Right kidney (tissue), 9 donors: ENCODE results near the gene AFG1L.
"Not testable (repeated sequence)": the region's sequence is repeated elsewhere in the genome, so short reads cannot be mapped to it uniquely, and the experiment has no call there.

ENCODE experiments used
- DNase-seq: peaks from one replicate; pipeline ENCODE4 v3.0.0-alpha.2; 2016
- long read RNA-seq, 8 donors: transcript quantifications; one replicate each; lab custom pipeline, GENCODE V29; 2026

The AFG1L gene
- long read RNA-seq, donor 1: 0 reads
- long read RNA-seq, donor 2: 0 reads
- long read RNA-seq, donor 3: 0 reads
- long read RNA-seq, donor 4, full-length matches to known transcripts: 3 of 3 reads
- long read RNA-seq, donor 4, partial matches to known transcripts: 0 of 3 reads
- long read RNA-seq, donor 4, other reads (novel, unspliced or antisense): 0 of 3 reads
- long read RNA-seq, donor 5: 0 reads
- long read RNA-seq, donor 6, full-length matches to known transcripts: 1 of 1 reads
- long read RNA-seq, donor 6, partial matches to known transcripts: 0 of 1 reads
- long read RNA-seq, donor 6, other reads (novel, unspliced or antisense): 0 of 1 reads
- long read RNA-seq, donor 7: 0 reads
- long read RNA-seq, donor 8: 0 reads

GRCh38 chr6:108294727-108295625 lies at the start of gene AFG1L:
TSS of gene AFG1L (plus strand) at chr6:108295054. CDS start at chr6:108295080, 26 bp downstream.
- DNase-seq: peak; percentile 99

DNA sequence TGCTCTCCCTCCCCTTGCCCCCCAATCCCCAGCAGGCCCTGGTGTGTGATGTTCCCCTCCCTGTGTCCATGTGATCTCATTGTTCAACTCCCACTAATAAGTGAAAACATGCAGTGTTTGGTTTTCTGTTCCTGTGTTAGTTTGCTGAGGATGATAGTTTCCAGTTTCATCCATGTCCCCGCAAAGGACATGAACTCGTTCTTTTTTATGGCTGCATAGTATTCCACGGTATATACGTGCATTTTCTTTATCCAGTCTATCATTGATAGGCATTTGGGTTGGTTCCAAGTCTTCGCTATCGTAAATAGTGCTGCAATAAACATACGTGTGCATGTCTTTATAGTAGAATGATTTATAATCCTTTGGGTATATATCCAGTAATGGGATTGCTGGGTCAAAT lies 49.8 kb upstream of the AFG1L start:
- DNase-seq: not testable (repeated sequence)

DNA sequence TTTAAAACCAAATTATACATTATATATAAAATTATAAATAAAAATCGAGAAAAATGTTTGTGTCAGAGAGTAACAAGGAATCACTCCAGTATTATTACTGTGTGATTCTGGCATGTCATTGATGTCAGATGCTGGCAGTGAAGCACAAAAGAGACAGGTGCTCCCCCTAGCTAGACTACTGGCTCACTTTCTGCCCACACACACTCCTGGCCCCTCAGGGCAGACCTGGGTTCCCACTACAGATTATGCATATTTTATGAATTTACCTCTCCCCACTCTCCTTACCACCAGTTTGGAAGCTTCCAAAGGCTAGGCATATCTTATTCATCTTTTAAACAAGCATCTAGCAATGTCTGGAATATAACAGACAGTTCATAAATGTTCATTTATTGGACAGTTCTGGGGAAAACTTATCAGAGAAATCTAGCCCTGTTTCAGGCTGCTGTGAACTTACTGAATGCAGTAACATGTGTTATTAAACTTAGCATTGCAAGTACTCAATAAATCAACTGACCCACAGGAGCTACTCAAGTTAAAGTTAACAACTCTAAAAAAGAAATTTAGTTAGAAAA lies 46.8 kb upstream of the AFG1L start:
- no peak for DNase-seq

DNA sequence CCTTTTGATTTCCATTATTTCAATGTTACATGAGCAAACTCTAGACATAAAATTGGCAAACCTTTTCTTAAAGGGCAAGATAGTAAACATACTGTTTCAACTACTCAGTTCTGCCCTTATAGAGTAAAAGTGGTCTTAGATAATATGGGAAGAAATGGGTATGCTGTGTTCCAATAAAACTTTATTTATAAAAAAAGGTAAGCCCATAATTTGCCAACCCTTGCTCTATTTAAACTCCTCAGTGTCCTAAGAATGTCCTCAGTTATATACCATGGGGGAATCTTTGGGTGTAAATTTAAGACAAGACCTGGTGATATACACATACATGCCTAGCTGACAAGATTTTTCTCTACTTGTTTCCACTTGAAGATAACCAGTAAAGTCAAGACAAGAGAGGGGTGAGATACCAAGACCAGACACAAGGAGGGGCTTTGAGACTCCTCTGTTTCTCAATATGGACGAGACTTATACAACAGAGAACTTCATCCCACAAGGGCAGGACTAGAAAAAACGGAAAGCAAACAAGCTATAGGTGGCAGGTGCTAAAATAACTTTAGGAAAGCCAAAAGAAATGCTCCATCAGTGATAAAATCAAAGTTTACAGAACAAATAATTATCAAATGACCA lies 44.5 kb upstream of the AFG1L start:
- DNase-seq: no peak

GRCh38 chr6:108251252-108251651 lies 43.6 kb upstream of the AFG1L start:
- DNase-seq: no peak

DNA sequence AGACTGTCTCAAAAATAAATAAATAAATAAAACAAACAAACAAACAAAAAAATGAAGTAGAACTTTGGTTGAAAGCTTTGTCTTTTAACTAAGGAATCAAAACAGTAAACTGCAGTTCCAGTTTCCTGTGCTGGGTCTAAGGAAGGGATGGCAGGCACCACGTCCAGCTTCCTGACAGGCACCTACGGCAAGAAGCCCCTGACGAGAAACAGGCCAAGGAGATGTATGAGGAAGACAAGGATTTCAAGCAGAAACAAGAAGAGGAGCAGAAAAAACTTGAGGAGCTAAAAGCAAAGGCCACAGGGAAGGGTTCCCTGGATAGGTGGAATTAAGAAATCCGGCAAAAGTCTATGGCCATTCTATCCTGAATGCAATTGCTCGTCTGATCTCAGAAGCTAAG lies 42.8 kb upstream of the AFG1L start:
- no peak for DNase-seq

GRCh38 chr6:108253241-108253640 lies 41.6 kb upstream of the AFG1L start:
- no peak for DNase-seq

- DNase-seq: no peak
These were observed 40.1 kb upstream of the AFG1L start for GRCh38 chr6:108254433-108255410.

DNA sequence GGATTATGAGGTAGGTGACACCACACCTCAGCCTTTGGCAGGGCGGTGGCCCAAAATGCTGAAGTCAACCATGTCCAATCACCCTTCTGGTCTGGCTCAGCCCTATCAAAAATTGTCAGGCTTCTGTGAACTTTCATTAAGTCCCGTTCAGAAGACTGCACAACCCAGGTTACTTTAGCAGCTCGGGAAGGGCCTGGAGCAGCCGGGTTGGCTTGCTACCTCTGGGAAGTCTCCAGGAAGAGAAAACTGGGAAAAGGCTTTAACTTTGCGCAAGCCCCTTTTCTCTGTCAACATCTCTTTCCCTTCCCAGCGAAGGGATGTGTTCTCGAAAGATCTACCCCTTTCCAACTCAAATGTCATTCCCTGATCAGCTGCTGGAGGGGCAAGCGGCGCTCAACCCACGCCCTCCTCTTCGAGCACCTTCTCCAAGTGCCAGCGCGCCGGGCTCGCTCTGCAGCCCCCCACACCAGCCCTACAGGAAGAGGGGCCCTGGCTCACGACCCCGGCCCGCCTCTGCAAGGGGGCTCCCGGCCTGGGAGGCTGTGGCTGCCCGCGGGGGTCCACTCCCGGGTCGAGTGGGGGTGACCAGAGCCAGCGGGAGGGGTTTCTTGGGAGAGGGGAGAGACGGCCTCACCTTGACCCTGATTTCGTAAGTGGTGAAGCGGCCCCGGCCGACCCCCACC lies 34.6 kb upstream of the AFG1L start:
- DNase-seq: no peak

- peak; percentile 97 for DNase-seq
These were observed 33.9 kb upstream of the AFG1L start, which contains the start of gene SNX3 for GRCh38 chr6:108260809-108261569. TSS of gene SNX3 (minus strand) at chr6:108261040. CDS start at chr6:108260921, 119 bp downstream.

- DNase-seq: no peak
These were observed 31.5 kb upstream of the AFG1L start for GRCh38 chr6:108263371-108263770.

- no peak for DNase-seq
These were observed 26.0 kb upstream of the AFG1L start for GRCh38 chr6:108268845-108269244.

- DNase-seq: not testable (repeated sequence)
These were observed 24.9 kb upstream of the AFG1L start for GRCh38 chr6:108269955-108270354.

GRCh38 chr6:108274546-108274945 lies 20.3 kb upstream of the AFG1L start:
- DNase-seq: no peak

- DNase-seq: no peak
These were observed 18.9 kb upstream of the AFG1L start for GRCh38 chr6:108275976-108276375.

GRCh38 chr6:108277295-108277694 lies 17.6 kb upstream of the AFG1L start:
- no peak for DNase-seq

DNA sequence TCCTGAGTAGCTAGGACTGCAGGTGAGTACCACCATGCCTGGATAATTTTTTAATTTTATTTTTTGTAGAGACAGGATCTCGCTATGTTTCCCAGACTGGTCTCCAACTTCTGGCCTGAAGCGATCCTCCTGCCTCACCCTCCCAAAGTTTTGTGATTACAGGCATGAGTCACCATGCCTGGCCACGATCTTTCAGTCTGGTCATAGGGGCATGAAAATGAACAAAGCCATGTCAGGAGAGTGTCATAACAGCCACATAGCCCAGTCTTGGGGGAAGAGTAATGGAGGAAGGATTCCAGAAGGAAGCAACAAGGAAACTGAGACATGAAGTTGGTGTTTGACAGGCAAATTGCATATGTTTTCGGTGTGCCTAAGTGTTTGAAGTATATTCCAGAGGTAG lies 17.0 kb upstream of the AFG1L start:
- no peak for DNase-seq

GRCh38 chr6:108285381-108285780 lies 9.5 kb upstream of the AFG1L start:
- no peak for DNase-seq

DNA sequence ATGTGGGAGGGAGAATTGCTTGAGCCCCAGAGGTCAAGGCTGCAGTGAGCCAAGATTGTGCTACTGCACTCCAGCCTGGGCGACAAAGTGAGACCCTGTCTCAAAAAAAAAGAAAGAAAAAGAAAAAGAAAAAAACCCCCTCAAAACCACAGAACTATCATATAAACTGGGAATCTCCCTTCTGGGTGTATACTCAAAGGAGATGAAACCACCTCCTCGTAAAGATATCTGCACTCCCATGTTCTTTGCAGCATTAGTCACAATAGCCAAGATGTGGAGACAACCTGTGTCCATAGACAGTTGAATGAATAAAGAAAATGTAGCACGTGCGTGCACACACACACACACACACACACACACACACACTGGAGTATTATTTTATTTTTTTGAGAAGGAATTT lies 8.5 kb upstream of the AFG1L start:
- no peak for DNase-seq

- DNase-seq: no peak
These were observed 7.5 kb upstream of the AFG1L start for GRCh38 chr6:108287373-108287772.
